ENCODE results near the gene VGLL3.

DNA sequence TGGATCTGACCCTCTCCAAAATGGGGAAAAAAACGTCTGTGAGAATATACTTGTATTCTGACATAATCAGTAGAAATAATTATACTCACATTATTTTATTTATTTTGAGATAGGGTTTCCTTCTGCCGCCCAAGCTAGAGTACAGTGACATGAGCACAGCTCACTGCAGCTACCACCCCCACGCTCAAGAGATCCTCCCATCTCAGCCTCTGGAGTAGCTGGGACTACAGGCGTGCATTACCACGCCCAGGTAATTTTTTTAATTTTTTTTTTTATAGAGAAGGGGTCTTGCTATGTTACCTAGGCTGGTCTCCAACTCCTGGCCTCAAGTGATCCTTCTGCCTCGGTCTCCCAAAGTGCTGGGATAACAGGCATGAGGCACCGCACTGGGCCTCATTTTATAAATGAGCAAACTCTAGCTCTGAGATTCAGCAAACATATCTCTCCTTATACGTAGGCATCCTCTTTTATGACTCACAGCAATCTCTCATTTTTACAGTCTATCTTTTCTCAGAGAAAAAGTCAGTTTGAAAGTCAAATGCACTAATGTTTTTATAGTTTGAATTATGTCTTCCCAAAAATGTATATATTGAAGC lies 989 bp upstream of the VGLL3 start:
- TF ChIP-seq POLR2AphosphoS5 (IDR thresholded peaks at IDR 0.05; ENCODE audit: low read depth) (no peak), GABPA (IDR thresholded peaks at IDR 0.05; ENCODE audit: low read depth) (no peak), SPI1 (IDR thresholded peaks at IDR 0.05; ENCODE audit: borderline replicate concordance, low read depth) (no peak)
- TF ChIP-seq, protein P1, sequence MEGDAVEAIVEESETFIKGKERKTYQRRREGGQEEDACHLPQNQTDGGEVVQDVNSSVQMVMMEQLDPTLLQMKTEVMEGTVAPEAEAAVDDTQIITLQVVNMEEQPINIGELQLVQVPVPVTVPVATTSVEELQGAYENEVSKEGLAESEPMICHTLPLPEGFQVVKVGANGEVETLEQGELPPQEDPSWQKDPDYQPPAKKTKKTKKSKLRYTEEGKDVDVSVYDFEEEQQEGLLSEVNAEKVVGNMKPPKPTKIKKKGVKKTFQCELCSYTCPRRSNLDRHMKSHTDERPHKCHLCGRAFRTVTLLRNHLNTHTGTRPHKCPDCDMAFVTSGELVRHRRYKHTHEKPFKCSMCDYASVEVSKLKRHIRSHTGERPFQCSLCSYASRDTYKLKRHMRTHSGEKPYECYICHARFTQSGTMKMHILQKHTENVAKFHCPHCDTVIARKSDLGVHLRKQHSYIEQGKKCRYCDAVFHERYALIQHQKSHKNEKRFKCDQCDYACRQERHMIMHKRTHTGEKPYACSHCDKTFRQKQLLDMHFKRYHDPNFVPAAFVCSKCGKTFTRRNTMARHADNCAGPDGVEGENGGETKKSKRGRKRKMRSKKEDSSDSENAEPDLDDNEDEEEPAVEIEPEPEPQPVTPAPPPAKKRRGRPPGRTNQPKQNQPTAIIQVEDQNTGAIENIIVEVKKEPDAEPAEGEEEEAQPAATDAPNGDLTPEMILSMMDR (IDR thresholded peaks at IDR 0.05; ENCODE audit: insufficient read depth, low read length) = no peak
- TF ChIP-seq, protein P2, sequence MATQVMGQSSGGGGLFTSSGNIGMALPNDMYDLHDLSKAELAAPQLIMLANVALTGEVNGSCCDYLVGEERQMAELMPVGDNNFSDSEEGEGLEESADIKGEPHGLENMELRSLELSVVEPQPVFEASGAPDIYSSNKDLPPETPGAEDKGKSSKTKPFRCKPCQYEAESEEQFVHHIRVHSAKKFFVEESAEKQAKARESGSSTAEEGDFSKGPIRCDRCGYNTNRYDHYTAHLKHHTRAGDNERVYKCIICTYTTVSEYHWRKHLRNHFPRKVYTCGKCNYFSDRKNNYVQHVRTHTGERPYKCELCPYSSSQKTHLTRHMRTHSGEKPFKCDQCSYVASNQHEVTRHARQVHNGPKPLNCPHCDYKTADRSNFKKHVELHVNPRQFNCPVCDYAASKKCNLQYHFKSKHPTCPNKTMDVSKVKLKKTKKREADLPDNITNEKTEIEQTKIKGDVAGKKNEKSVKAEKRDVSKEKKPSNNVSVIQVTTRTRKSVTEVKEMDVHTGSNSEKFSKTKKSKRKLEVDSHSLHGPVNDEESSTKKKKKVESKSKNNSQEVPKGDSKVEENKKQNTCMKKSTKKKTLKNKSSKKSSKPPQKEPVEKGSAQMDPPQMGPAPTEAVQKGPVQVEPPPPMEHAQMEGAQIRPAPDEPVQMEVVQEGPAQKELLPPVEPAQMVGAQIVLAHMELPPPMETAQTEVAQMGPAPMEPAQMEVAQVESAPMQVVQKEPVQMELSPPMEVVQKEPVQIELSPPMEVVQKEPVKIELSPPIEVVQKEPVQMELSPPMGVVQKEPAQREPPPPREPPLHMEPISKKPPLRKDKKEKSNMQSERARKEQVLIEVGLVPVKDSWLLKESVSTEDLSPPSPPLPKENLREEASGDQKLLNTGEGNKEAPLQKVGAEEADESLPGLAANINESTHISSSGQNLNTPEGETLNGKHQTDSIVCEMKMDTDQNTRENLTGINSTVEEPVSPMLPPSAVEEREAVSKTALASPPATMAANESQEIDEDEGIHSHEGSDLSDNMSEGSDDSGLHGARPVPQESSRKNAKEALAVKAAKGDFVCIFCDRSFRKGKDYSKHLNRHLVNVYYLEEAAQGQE (IDR thresholded peaks at IDR 0.05; ENCODE audit: insufficient replicate concordance, low read depth) = no peak

Measured in HL-60 (cell line).